K562 (cell line): ENCODE results near the gene NABP2. TPM values are rescaled to one million over a fixed set of nuclear protein-coding genes. Genes with fewer than 3 reads are reported as not detected.

Source experiments
- ATAC-seq: fragments of 200-7000 bp; cut with Tn5 transposase; 3 replicates; pipeline ENCODE4 v1.9.1; 2020; ENCODE audit warnings: moderate library complexity
- BruUV-seq: library from RNA; stranded (reverse); fragments of 400-500 nt; replicated peaks from 2 replicates; lab custom pipeline; 2021; lab: Mats Ljungman, UMichigan
- CTCF ChIA-PET: fragments of 300-600 bp; formaldehyde crosslinking; extraction: SDS; loops from one replicate; lab custom pipeline; 2021; ENCODE audit warnings: low intra/inter-chr PET ratio; lab: Yijun Ruan, JAX
- POLR2A ChIA-PET: fragments of 300-600, 350-650 bp; sonication (Branson Sonifier 250); formaldehyde crosslinking; extraction: SDS; loops from one replicate; lab custom pipeline; 2021; ENCODE audit warnings: antibody characterized with exemption, inconsistent platforms; lab: Yijun Ruan, JAX
- DNase-seq, 4 experiments: peaks; one replicate each; pipeline versions ENCODE4 v3.0.0 to v3.0.0-alpha.2; 2011 to 2018; ENCODE audit warnings: low spot score in 3 of 4, mixed read lengths in 3 of 4; ENCODE audit errors: extremely low read depth in 1 of 4
- FAIRE-seq: peaks from 2 replicates; lab custom pipeline; 2011; peaks lifted over from hg19 to GRCh38; lab: Jason Lieb, UNC
- H2AFZ ChIP-seq: 2 replicates; pipeline ENCODE4 v1.6.0; 2011; ENCODE audit warnings: low read depth, low read length, control low read depth, inconsistent platforms
- H3K27ac ChIP-seq: fragments of 200-600 bp; 3 replicates; pipeline ENCODE4 v1.8.0; 2011; ENCODE audit warnings: low read depth, mild to moderate bottlenecking, control low read depth, inconsistent platforms, low read length, moderate library complexity, mixed read lengths; ENCODE audit errors: extremely low read depth
- H3K27me3 ChIP-seq, 2 experiments: fragments of 300-600 bp in 1 of 2; 2 replicates in 1 of 2; 3 replicates in 1 of 2; pipeline versions ENCODE4 v1.6.0 to v1.8.0; 2011; ENCODE audit warnings: inconsistent platforms in 2 of 2, low read length in 2 of 2, mild to moderate bottlenecking in 1 of 2, mixed read lengths in 1 of 2, moderate library complexity in 1 of 2; ENCODE audit not compliant: control insufficient read depth in 2 of 2, insufficient read depth in 2 of 2
- H3K36me3 ChIP-seq: fragments of 300-600 bp; 3 replicates; pipeline ENCODE4 v1.8.0; 2011; ENCODE audit warnings: mild to moderate bottlenecking, low read length, inconsistent platforms; ENCODE audit not compliant: control insufficient read depth, insufficient read depth
- H3K4me1 ChIP-seq, 2 experiments: fragments of 200-600 bp in 1 of 2; replicated peaks in 1 of 2; 2 replicates in 1 of 2; 3 replicates in 1 of 2; pipeline versions ENCODE4 v1.5.1 to v1.8.0; 2011; ENCODE audit warnings: inconsistent platforms in 2 of 2, low read length in 2 of 2, mild to moderate bottlenecking in 1 of 2, mixed read lengths in 1 of 2, moderate library complexity in 1 of 2; ENCODE audit not compliant: control insufficient read depth in 2 of 2, insufficient read depth in 2 of 2
- H3K4me2 ChIP-seq: 2 replicates; pipeline ENCODE4 v1.6.1; 2011; ENCODE audit warnings: low read length, control low read depth, inconsistent platforms, mixed read lengths; ENCODE audit not compliant: insufficient read depth
- H3K4me3 ChIP-seq: fragments of 200-600 bp; sonication (generic), shearing (Covaris generic); 2 replicates; pipeline ENCODE4 v1.5.1; 2016; ENCODE audit warnings: control low read depth, inconsistent platforms
- H3K79me2 ChIP-seq: fragments of 200-600 bp; 3 replicates; pipeline ENCODE4 v1.8.0; 2011; ENCODE audit warnings: low read length, inconsistent platforms; ENCODE audit not compliant: control insufficient read depth, insufficient read depth
- H3K9ac ChIP-seq, 2 experiments: 2 replicates each; pipeline versions ENCODE4 v1.6.0 to v1.6.1; 2011; ENCODE audit warnings: low read depth in 2 of 2, low read length in 2 of 2, control low read depth in 1 of 2, inconsistent platforms in 1 of 2, mild to moderate bottlenecking in 1 of 2, mixed read lengths in 1 of 2; ENCODE audit not compliant: insufficient read depth in 1 of 2
- H3K9me1 ChIP-seq: one replicate; pipeline ENCODE4 v1.6.0; 2011; ENCODE audit warnings: inconsistent platforms, mild to moderate bottlenecking, low read length, moderate library complexity; ENCODE audit not compliant: control insufficient read depth, insufficient read depth
- H3K9me3 ChIP-seq: replicated peaks from 2 replicates; pipeline ENCODE4 v1.5.1; 2011; ENCODE audit warnings: low read depth, low read length, inconsistent platforms; ENCODE audit not compliant: control insufficient read depth, insufficient read depth
- H4K20me1 ChIP-seq: replicated peaks from 2 replicates; pipeline ENCODE4 v1.6.1; 2011; ENCODE audit warnings: low read length, inconsistent platforms, mixed read lengths; ENCODE audit not compliant: control insufficient read depth, insufficient read depth
- BHLHE40 ChIP-seq: IDR thresholded peaks from 2 replicates; pipeline ENCODE4 v1.6.1; 2011; ENCODE audit warnings: low read length, improper control_type of control experiment
- CBFA2T3 ChIP-seq: fragments of 450-650 bp; IDR thresholded peaks from 2 replicates; pipeline ENCODE4 v1.6.1; 2017
- POLR2G ChIP-seq: fragments of 200-400 bp; formaldehyde crosslinking; IDR thresholded peaks from 2 replicates; pipeline ENCODE4 v1.6.1; 2017; ENCODE audit warnings: low read depth, mild to moderate bottlenecking, antibody characterized with exemption, low read length, moderate library complexity
- RBFOX2 ChIP-seq: fragments of 200-400 bp; formaldehyde crosslinking; IDR thresholded peaks from 2 replicates; pipeline ENCODE4 v1.6.1; 2017; ENCODE audit warnings: low read depth, mild to moderate bottlenecking, low read length, moderate library complexity
- SNIP1 ChIP-seq: fragments of 450-650 bp; IDR thresholded peaks from 2 replicates; pipeline ENCODE4 v1.7.1; 2017; ENCODE audit warnings: low read depth, mild to moderate bottlenecking
- TAL1 ChIP-seq: fragments of 450-650 bp; IDR thresholded peaks from 2 replicates; pipeline ENCODE4 v1.6.1; 2016; ENCODE audit warnings: mild to moderate bottlenecking
- ZBTB26 ChIP-seq: fragments of 450-650 bp; formaldehyde crosslinking; IDR thresholded peaks from 2 replicates; pipeline ENCODE4 v1.4.0; 2022; ENCODE audit warnings: missing genetic modification characterization
- ZFX ChIP-seq: sonication (generic); formaldehyde crosslinking; IDR thresholded peaks from 2 replicates; pipeline ENCODE4 v1.8.0; 2022; ENCODE audit warnings: mild to moderate bottlenecking, missing genetic modification reagents, moderate library complexity
- WGBS: fragments of 100-300 bp; shearing (Covaris generic); methylation state at CpG from one replicate; pipeline ENCODE4 v1.1.6; 2016; ENCODE audit warnings: low coverage, mixed read lengths; ENCODE audit not compliant: insufficient coverage; ENCODE audit errors: missing lambda C conversion rate; 5-methylcytosine and 5-hydroxymethylcytosine counted together
- in situ Hi-C: fragments of 300-500 bp; cut with MboI; formaldehyde crosslinking; loops from 4 replicates; pipeline ENCODE4 v1.15.0; 2018; ENCODE audit warnings: inconsistent platforms, mixed read lengths
- intact Hi-C: fragments of 100-400 bp; cut with micrococcal nuclease; formaldehyde crosslinking; loops from 2 replicates; pipeline ENCODE4 v1.14.2; 2022
- polyA plus RNA-seq, 8 experiments: library from polyadenylated mRNA; depleted of rRNA in 4 of 8; stranded (reverse) in 5 of 8; unstranded in 3 of 8; fragments of >200 nt; fragmentation: Nextera tagmentation in 2 of 8; fragmentation: Illumina TruSeq in 1 of 8; extraction: Ambion mirVana in 2 of 8; extraction: Trizol in 1 of 8; gene quantifications; 2 replicates each; pipeline versions ENCODE4 v1.2.1 to v1.2.3, GENCODE V29; 2011 to 2014; ENCODE audit warnings: inconsistent platforms in 1 of 8, missing spikeins in 1 of 8
- total RNA-seq, 7 experiments: library from RNA; depleted of rRNA in 6 of 7; stranded (reverse); fragments of >200 nt in 6 of 7; fragmentation: Illumina TruSeq in 2 of 7; extraction: Trizol in 2 of 7; gene quantifications; 2 replicates each; pipeline versions ENCODE4 v1.2.1 to v1.2.3, GENCODE V29; 2011 to 2021; ENCODE audit warnings: low replicate concordance in 1 of 7

The NABP2 gene
- total and polyA plus RNA-seq, 9 of the 15 experiments (the other 6 are each of a cell fraction or from before 2014, with no cell fraction given), result 11.3 to 60.6 (median 43.5) TPM

- Histone ChIP-seq H3K9ac (peak overlapping the region in 1 of 2 experiments; percentile 52; a peak in 2 of 4 replicates), H3K27me3 (no peaks in the 10 kb centered on the region), H3K27ac (no peak overlapping the region), H3K4me2 (no peak overlapping the region), H3K36me3 (peaks cover 82% of the 10 kb centered on the region; the same call in 2 of the 3 replicates), H3K79me2 (no peaks in the 10 kb centered on the region), H3K9me3 (no peaks in the 10 kb centered on the region), H2AFZ (no peak overlapping the region), H3K9me1 (no peaks in the 10 kb centered on the region), H3K4me3 (no peak overlapping the region), H3K4me1 (peaks cover 17 to 26% of the 10 kb centered on the region in 2 experiments), H4K20me1 (no peaks in the 10 kb centered on the region)
- no peak for DNase-seq
- CTCF ChIA-PET, result no interaction called here
- WGBS, result 96% methylated on average over 13 of the region's 16 CpGs
- no TSS peak for BruUV-seq
- intact Hi-C loops, result no loop called here
- TF ChIP-seq BHLHE40 (no peak), POLR2G (0 out of 2 replicates have a peak, but pooled peaks have one; percentile 22), RBFOX2 (peak; percentile 46)
- no peak for ATAC-seq
- POLR2A ChIA-PET, result interaction anchor here (0.5 to 1.5 kb wide), 3 partner anchors 12 to 115 kb away, joined by 3 to 12 read pairs (median 3); partner anchors contain the start of gene RNF41
- in situ Hi-C loops, result no loop called here
- no peak for FAIRE-seq
Observed at GRCh38 chr12:56247923-56248322, 23.8 kb downstream of the NABP2 start.

GRCh38 chr12:56248711-56249110 lies 24.6 kb downstream of the NABP2 start:
- Histone ChIP-seq H2AFZ (no peak overlapping the region), H3K27ac (no peak overlapping the region), H3K79me2 (no peaks in the 10 kb centered on the region), H3K27me3 (no peaks in the 10 kb centered on the region), H3K4me3 (no peak overlapping the region), H3K36me3 (peaks cover 82% of the 10 kb centered on the region; the same call in 2 of the 3 replicates), H3K9me3 (no peaks in the 10 kb centered on the region), H3K9me1 (no peaks in the 10 kb centered on the region), H3K4me2 (no peak overlapping the region), H3K9ac (peak overlapping the region in 1 of 2 experiments; percentile 35; a peak in 1 of 4 replicates), H4K20me1 (no peaks in the 10 kb centered on the region), H3K4me1 (peaks cover 9 to 19% of the 10 kb centered on the region in 2 experiments; a peak in 4 of 5 replicates)
- no TSS peak for BruUV-seq
- ATAC-seq (no peak), DNase-seq (no peak), FAIRE-seq (no peak)
- in situ Hi-C loops, result no loop called here
- POLR2A ChIA-PET, result interaction anchor here (0.6 to 1.7 kb wide), 4 partner anchors 9 to 86 kb away, joined by 3 to 12 read pairs (median 4); partner anchors contain the start of gene ANKRD52
- intact Hi-C loops, result no loop called here
- 88% methylated on average over 8 of the region's 8 CpGs for WGBS
- CTCF ChIA-PET, result no interaction called here
- TF ChIP-seq CBFA2T3 (no peak), TAL1 (no peak), ZBTB26 (CRISPR knock-in tag) (no peak), RBFOX2 (0 out of 2 replicates have a peak, but pooled peaks have one; percentile 24), SNIP1 (no peak), ZFX (CRISPR knock-in tag) (no peak)
